HEK293 (cell line): ENCODE results near the gene PTPRN2.

Experiments used
- HOXA7 ChIP-seq: sonication (generic); formaldehyde crosslinking; IDR thresholded peaks from 2 replicates; pipeline ENCODE4 v1.8.1; 2022; ENCODE audit warnings: missing genetic modification reagents, borderline replicate concordance
- MZF1 ChIP-seq: fragments of 450-650 bp; formaldehyde crosslinking; IDR thresholded peaks from 2 replicates; pipeline ENCODE4 v1.5.1; 2017; ENCODE audit warnings: missing biosample characterization, missing genetic modification characterization, borderline replicate concordance
- PATZ1 ChIP-seq: fragments of 450-650 bp; formaldehyde crosslinking; IDR thresholded peaks from 2 replicates; pipeline ENCODE4 v1.5.1; 2016; ENCODE audit warnings: missing biosample characterization, missing genetic modification characterization
- YY1 ChIP-seq: fragments of 450-650 bp; formaldehyde crosslinking; IDR thresholded peaks from 2 replicates; pipeline ENCODE4 v1.5.1; 2018; ENCODE audit warnings: missing biosample characterization, missing genetic modification characterization
- ZBTB49 ChIP-seq: fragments of 450-650 bp; formaldehyde crosslinking; IDR thresholded peaks from 2 replicates; pipeline ENCODE4 v1.5.1; 2016; ENCODE audit warnings: missing biosample characterization, missing genetic modification characterization, low read depth
- ZNF416 ChIP-seq: fragments of 450-650 bp; formaldehyde crosslinking; IDR thresholded peaks from 2 replicates; pipeline ENCODE4 v1.5.1; 2016; ENCODE audit warnings: missing biosample characterization, missing genetic modification characterization
- ZNF473 ChIP-seq: fragments of 450-650 bp; formaldehyde crosslinking; IDR thresholded peaks from 2 replicates; pipeline ENCODE4 v1.5.1; 2017; ENCODE audit warnings: missing biosample characterization, missing genetic modification characterization
- TF ChIP-seq, protein P1 (sequence below): fragments of 450-650 bp; formaldehyde crosslinking; IDR thresholded peaks from 2 replicates; pipeline ENCODE4 v1.5.1; 2016; ENCODE audit warnings: missing biosample characterization, missing genetic modification characterization

DNA sequence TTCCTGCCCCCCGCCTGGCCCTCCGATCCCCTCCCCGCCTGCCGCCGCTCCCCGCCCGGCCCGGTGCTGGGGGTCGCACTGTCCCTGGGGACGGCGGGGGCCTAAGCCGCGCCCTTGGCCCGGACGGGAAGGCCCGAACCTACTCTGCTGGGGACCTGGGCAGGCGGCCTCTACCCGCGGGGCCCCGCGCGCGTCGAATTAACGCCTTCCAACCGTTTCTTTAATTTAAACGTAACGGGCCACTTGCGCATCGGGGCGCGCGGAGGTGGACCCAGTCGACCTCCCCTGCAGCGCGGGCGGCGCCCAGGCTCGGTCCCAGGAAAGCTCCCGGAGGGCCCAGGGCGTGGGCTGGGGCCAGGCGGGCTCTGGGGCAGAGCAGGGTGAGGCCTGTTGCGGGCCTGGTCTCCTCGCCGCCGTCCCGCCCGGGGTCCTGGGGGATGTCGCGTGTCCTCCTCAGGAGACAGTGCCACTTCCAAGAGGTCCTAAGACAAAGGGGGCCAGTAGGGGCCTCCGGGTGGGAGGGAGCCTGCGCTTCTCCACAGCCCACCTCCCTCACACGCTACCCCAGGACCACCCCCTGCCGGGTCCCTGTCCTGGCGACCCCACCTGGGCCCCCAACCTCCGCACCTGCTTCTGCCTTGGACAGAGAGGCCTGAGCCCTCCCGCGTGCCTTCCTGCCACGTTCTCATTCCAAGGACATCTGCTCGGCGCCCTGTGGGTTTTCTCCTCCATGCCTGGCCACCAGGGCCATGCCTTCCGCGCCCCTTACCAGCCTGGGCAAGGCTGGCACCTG is 658 bp upstream of the PTPRN2 start:
- TF ChIP-seq, protein P1, sequence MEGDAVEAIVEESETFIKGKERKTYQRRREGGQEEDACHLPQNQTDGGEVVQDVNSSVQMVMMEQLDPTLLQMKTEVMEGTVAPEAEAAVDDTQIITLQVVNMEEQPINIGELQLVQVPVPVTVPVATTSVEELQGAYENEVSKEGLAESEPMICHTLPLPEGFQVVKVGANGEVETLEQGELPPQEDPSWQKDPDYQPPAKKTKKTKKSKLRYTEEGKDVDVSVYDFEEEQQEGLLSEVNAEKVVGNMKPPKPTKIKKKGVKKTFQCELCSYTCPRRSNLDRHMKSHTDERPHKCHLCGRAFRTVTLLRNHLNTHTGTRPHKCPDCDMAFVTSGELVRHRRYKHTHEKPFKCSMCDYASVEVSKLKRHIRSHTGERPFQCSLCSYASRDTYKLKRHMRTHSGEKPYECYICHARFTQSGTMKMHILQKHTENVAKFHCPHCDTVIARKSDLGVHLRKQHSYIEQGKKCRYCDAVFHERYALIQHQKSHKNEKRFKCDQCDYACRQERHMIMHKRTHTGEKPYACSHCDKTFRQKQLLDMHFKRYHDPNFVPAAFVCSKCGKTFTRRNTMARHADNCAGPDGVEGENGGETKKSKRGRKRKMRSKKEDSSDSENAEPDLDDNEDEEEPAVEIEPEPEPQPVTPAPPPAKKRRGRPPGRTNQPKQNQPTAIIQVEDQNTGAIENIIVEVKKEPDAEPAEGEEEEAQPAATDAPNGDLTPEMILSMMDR (tag by site-specific recombination): no peak
- TF ChIP-seq ZNF416 (tag by site-specific recombination): no peak
- TF ChIP-seq PATZ1 (tag by site-specific recombination): no peak
- no peak for TF ChIP-seq HOXA7 (CRISPR knock-in tag)
- TF ChIP-seq ZBTB49 (tag by site-specific recombination): no peak
- no peak for TF ChIP-seq MZF1 (tag by site-specific recombination)
- no peak for TF ChIP-seq ZNF473 (tag by site-specific recombination)
- no peak for TF ChIP-seq YY1 (tag by site-specific recombination)
